Hepatocyte (in vitro differentiated cells): Measurements from ENCODE around the gene MPP3.

Experiments
- CTCF ChIP-seq: fragments of 200-600 bp; sonication (generic); IDR thresholded peaks from 2 replicates; pipeline ENCODE4 v1.5.1; 2016; ENCODE audit warnings: antibody characterized with exemption, mild to moderate bottlenecking; ENCODE audit not compliant: poor library complexity
- EZH2 ChIP-seq: fragments of 200-600 bp; sonication (generic); IDR thresholded peaks from 2 replicates; pipeline ENCODE4 v1.6.1; 2016; ENCODE audit warnings: antibody characterized with exemption, mild to moderate bottlenecking, borderline replicate concordance

- TF ChIP-seq CTCF (no peak), EZH2 (no peak)
These were observed 15.7 kb upstream of the MPP3 start for GRCh38 chr17:43848601-43849000.
